GM21619 (cell line): ENCODE results near the gene RPS6KB1.
"Not testable (repeated sequence)": the region's sequence is repeated elsewhere in the genome, so short reads cannot be mapped to it uniquely, and the experiment has no call there.

ENCODE experiments used
- ATAC-seq: cut with Tn5 transposase; IDR thresholded peaks from one replicate; pipeline ENCODE4 v1.9.1; 2021; ENCODE audit not compliant: unreplicated experiment

Gene RPS6KB1

DNA sequence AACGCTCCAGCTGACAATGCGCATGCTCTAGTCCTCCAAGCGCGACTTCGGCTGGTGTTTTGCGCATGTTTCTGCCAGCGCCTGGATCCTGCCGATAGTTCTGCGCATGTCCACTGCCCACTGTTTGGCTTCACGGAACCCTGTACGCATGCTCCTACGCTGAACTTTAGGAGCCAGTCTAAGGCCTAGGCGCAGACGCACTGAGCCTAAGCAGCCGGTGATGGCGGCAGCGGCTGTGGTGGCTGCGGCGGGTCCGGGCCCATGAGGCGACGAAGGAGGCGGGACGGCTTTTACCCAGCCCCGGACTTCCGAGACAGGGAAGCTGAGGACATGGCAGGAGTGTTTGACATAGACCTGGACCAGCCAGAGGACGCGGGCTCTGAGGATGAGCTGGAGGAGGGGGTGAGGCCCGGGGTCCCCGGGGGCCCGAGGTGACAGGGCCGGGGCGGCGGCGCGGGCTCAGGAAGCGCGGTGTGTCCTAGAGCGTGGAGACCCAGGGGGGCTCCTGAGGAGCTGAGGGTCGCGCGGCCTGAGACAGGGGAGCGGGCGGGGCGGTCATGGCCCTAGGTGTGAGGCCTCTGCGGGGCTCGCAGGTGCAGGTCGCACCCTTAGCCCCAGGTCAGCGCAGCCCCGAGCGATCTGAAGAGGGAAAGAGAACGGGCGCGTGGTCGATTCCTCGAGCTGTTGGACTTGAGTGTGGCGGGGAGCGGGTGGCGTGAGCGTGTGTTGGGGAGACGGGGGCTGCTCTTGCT lies at the start of gene RPS6KB1, which contains the start of gene TUBD1:
TSS of gene RPS6KB1 (plus strand) at position 198 of the 752 bp plus-strand sequence. CDS start at position 262, 64 bp downstream.
TSS of gene TUBD1 (minus strand) at position 20 of the 752 bp plus-strand sequence. CDS start 1,941 bp downstream, outside the sequence.
- peak; percentile 87 for ATAC-seq

DNA sequence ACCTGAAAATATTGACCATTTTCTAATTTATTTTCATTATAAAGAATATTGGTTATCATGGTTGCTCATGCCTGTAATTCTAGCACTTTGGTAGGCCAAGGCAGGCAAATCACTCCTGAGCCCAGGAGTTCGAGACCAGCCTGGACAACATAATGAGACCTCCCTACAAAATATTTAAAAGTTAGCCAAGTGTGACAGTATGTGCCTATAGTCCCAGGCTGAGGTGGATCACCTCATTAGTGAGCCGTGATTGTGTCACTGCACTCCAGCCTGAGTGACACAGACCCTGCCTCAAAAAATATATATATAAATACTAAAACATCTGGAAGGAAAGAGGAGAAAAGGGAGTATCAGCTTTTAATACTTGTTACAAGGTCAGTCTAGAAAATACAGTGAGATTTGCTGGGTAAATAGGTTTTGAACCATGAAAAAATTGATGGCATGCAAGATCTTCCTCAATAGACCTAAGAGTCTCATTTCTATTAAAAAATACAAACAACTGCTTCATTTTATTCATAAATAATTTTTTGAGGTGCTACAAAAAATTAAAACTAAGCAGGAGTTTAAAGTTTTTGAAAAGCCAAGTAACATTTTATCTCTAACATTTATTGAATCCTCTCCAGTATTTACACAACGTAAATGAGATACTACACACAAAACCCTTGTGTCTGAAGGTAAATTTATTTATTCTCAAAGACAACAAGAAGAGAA lies 47.9 kb upstream of the RPS6KB1 start:
- ATAC-seq: no peak

DNA sequence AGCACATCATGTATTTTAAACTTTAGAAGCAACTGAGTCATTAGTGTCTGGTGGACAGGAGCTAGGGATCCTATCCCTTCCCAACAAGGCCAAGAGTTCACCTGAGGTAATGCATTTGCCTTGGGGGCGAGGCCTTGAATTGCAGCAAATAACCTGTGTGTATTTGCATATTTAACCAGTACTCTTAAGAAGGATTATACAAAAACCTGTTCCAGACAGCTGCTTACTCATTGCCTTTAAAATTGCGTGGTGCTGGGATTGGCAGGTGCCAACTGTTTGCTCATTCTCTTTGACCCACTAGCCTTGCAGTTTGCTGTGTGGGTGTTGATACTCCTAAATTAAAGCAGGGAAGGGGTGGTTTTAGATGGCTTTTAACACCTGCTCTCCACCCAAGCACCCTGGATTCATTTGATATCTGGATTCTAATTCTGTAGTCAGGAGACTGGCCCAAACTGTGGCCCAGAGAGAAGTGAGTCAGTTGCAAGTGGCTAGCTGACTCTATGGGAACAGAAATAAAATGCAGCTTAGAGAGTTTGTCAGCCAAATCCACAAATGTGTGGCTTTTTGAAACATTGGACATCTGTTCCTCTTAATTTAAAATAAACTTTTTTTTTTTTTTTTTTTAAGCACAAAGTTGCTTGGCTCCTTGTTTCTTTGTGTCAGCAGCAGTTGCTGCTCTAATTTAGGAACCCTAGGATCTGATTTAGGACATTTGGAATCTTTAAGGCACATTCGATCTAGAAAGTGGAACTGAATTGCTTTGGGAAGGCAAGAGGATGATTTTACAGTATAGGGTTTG lies 47.1 kb upstream of the RPS6KB1 start:
- ATAC-seq: no peak

DNA sequence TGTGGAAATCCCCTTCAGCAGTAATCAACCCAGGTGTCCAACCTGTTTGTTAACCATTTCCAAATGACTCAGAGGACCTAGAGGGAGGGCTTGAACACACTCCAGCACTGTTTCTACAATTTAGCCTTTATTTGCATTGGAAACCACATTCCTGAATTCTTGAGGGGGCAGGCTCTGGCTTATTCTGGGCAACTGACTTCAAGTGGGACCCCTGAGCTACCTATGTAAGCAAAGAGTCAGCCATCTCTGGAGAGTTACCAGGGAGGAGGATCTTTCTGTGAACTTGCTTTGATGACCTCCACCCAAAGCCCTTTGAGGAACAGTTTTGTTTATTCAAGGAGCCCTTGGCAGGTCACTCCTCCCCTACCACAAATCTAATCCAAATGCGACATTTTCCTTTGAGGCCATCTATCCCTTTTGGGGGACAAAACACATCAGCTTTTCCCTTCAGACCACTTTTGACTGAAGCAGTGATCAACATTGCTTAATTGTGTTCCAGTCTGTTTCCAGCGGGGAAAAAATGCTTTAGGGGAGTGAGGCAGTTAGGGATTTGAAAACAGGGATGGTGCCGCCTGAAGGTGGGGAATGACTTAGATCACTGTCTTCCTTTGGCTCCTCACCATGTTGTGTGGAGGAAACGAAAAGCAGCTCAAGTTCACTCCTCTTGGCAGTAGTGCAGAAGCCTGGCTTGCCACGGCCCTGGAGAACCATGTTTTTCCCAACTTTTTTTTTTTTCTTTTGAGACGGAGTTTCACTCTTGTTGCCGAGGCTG lies 46.3 kb upstream of the RPS6KB1 start:
- ATAC-seq: peak; percentile 37

DNA sequence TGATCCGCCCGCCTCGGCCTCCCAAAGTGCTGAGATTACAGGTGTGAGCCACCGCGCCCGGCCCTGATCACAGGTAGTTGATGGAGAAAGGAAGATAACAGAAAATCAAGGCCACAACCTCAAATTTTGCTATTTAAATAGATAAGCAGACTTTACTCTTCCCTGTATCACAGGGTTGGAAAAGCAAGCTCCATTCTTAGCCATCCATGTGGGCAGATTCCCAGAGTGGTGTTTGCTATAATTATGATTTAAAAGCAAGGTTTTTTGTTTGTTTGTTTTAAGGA lies 44.6 kb upstream of the RPS6KB1 start:
- no peak for ATAC-seq

DNA sequence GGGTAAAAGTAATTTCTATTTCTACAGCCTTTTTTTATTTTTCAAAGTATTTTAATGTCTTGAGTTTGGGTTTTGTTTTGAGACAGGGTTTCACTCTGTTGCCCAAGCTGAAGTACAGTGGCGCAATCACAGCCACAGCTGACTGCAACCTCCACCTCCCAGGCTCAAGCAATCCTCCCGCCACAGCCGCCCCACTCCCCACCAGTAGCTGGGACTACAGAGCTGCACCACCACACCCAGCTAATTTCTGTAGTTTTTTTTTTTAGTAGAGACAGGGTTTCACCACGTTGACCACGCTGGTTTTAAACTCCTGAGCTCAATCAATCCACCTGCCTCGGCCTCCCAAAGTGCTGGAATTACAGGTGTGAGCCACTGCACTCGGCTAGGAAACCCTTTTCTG lies 44.1 kb upstream of the RPS6KB1 start:
- ATAC-seq: no peak

DNA sequence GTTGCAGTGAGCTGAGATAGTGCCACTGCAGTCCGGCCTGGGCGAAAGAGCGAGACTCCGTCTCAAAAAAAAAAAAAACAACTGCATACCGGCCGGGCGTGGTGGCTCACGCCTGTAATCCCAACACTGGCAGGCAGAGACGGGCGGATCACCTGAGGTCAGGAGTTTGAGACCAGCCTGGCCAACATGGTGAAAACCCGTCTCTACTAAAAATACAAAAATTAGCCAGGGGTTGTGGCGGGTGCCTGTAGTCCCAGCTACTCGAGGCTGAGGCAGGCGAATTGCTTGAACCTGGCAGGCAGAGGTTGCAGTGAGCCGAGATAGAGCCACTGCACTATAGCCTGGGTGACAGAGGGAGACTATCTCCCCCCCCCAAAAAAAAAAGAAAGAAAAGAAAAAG lies 42.6 kb upstream of the RPS6KB1 start:
- not testable (repeated sequence) for ATAC-seq

DNA sequence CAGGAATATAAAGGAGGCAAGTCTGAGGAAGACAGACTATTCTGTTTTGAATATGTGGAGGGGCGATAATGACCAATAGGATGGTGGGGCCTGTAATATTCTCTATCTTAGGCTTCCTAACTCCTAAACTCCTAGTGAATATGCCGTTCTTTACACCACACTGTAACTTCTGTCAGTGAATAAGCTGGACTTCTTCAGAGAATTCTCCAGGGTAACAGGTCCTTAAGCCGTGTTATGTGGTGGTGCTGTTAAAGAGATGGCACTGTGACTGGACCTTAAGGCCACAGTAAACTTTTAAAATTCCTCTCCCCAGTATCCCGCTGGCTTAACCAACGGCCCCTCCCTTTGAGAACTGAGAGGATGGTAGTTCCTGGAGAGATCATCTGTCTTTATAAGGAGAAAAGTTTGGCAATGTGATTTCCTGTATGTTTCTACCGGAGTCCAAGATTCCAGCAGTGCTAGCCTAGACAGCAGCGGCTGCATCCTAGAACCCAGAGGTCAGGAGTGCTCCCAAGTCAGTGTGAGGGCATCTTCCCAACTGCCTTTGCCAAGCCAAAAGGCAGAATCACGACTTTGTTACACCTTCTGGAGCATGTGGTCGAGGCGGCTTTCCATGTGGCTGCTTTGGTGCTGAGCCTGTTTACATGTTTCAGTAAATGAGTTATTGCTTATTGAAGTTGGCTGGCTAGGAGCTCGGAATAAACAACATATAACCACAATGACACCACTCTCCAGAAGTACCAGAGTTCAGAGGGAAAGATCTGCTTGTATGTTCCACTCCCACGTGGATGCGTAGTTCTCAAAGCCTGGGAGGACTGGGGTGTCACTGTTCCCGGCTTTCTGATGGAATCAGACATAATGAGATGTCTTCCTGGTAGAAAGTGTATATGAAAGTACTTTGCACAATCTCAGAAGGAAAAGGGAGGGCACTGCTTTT lies 41.2 kb upstream of the RPS6KB1 start:
- ATAC-seq: no peak

DNA sequence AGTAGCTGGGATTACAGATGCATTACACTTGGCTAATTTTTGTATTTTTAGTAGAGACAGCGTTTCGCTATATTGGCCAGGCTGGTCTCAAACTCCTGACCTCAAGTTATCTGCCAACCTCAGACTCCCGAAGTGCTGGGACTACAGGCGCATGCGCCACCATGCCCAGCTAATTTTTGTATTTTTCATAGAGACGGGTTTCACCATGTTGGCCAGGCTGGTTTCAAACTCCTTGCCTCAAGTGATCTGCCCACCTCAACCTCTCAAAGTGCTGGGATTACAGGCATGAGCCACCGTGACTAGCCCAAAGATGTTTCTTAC lies 40.1 kb upstream of the RPS6KB1 start:
- ATAC-seq: not testable (repeated sequence)

DNA sequence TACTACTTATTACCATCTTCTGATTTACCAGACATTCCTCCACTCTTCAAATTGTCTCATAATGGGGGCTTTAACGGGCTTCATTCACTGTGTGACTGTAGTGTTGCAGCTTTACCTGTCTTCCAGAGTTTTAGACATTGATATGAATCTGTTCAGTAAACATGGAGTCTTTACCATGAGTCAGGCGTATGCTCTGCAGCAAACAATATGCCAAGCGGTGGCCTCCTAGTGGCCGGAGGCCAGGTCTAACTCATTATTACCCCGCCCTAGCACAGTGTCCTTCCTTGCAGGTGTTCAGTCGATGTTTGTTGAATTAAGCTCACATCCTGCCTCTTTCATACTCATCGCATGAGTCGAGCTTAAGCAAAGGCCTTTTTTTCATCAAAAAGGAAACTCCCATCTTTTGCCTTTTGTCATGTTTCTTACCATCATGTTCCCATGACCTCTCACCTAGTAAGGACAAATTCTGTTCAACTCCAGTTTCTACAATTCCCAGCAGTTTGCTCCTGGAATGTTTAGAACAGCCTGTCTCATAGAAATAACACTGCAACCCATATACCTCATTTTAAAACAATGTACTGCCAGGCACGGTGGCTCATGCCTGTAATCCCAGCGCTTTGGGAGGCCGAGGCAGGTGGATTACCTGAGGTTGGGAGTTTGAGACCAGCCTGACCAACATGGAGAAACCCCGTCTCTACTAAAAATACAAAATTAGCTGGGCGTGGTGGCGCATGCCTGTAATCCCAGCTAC lies 39.6 kb upstream of the RPS6KB1 start:
- ATAC-seq: no peak

DNA sequence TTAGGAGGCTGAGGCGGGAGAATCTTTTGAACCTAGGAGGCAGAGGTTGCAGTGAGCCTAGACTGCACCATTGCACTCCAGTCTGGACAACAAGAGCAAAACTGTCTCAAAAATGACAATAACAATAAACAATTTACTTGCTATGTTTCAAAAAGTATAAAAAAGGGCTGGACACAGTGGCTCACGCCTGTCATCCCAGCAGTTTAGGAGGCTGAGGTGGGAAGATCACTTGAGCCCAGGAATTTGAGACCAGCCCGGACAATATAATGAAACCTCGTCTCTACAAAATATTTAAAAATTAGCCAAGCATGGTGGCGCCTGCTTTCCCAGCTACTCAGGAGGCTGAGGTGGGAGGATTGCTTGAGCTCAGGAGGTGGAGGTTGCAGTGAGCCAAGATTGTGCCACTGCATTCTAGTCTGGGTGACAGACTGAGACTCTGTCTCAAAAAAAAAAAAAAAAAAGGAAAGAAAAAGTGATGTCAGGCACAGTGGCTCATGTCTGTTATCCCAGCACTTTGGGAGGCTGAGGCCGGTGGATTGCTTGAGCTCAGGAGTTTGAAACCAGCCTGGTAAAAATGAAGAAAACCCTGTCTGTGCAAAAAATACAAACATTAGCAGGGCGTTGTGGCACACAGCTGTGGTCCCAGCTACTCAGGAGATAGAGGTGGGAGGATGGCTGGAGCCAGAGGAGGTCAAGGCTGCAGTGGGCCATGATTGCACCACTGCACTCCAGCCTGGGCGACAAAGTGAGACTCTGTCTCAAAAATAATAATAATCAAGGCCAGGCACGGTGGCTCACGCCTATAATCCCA lies 38.8 kb upstream of the RPS6KB1 start:
- not testable (repeated sequence) for ATAC-seq

DNA sequence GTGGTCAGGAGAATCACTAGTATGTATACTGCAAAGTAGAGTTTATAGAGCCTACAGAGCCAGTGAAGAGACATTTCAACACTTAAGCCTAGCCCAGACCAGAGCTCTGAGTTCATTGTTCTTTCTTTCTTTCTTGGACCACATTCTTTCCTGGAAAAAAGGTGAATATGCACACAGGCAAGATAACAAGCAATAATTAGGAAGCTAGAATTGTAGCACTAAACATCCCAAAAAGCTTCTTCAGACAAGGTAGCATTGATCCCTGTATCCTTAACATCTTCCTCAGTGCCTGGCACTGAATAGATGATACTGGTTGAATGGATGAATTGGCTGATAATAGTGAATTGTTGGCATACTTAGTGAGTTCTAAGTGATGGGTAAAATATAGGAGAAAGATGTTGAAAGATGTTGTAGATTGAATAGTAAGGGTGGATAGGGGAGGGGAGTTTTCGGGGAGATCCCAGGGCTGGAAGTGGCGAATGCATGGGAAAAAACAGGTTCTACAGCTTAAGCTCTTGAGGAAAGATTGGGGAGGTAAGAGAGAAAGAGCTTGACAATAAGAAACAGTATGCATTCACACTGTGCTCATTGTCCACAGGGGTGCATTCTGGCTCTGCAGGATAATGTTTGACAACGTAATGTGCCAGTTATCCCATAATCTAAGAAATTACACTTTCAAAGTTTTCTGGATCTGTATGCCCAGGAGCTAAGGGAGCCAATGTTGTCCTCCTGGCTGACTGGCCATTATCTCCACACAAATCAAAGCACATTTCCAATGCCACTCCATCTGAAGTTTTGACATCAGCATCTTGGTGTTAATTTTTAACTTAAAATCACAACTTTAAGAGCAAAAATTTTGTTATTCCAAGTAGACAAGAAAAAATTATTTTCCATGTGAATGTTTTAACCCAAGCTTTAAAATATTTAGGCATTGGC lies 35.8 kb upstream of the RPS6KB1 start:
- no peak for ATAC-seq

DNA sequence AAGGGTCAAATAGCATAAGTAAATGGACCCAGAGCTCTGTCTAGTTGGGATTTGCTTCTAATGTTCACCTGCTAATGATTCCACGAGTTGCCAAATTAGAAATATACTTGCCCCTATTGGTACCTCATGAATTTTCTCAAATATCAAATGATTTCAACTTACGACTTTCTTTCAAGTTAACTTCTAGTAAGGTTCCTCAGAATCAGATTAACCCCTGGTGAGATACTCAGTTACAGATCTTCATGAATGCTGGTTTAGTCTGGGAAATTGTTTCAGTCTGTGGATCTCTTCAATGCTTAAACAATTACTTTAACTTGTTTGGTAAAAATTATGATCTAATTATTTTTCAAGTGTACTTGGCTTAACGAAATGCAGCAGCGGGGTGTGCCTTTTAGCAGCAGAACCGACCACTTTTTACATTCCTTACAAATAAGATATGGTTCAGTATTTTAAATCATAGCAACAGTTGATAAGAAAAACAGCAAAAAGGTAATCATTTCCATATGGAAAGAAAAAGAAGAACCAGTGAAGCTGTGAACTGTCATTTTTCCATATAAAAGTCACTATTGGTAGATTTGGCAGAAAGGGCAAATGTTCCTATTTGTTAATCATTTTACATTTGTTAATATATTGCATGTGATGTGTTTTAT lies 34.6 kb upstream of the RPS6KB1 start:
- ATAC-seq: no peak

DNA sequence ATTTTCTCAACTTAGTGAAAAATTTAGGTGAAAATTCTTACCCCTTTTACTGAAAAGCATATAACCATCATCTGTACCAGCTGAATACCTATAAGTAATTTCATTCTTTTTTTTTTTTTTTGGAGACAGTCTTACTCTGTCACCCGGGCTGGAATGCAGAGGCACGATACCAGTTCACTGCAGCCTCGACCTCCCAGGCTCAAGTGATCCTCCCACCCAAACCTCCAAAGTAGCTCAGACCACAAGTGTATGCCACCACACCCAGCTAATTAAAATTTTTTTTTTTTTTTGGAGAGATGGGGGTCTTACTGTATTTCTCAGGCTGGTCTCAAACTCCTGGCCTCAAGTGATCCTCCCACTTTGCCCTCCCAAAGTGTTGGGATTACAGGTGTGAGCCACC lies 34.0 kb upstream of the RPS6KB1 start:
- ATAC-seq: no peak

DNA sequence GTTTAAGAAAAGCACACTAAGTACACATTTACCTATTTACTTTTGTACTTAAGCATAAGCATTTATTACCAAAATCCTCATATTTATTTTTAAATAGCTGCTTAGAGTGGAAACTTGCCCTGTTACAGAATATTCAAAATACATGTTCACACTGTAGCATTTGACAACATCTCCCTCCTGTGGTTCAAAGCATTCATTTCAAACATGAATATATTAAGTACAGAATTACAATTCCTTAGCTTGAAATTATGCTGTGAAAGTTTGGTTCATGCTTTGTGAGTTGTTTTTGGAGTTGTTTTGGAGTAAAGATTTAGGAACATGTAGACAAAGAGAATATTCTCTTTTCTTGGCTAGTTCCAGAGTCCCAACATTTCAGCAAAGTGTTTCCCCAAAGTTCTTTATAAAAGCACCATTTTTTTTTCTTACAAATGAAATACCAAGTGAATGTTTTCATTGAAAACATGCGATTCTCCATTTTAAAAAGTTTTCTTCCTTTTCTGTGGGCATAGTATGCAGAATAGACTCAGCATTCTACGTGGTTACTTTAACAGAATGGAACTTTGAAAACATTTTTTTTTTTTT lies 33.4 kb upstream of the RPS6KB1 start:
- no peak for ATAC-seq

DNA sequence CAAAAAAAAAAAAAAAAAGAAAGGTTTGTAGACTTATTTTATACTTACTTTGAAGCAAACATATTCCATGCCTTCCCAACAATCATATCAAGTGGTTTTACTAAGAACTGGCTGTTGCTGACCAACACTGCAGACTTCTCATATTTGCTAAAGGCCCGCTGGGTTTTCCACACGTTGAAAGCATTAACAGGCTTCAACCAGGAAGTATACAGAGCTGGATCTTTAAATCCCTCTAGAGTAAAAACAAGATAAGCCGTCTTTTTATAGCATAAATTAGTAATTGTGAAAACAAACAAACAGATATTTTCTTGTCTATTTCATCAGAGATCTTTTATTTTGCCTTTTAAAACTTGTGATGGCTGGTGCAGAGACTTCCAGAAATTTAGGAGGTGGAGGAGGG lies 29.3 kb upstream of the RPS6KB1 start:
- no peak for ATAC-seq

DNA sequence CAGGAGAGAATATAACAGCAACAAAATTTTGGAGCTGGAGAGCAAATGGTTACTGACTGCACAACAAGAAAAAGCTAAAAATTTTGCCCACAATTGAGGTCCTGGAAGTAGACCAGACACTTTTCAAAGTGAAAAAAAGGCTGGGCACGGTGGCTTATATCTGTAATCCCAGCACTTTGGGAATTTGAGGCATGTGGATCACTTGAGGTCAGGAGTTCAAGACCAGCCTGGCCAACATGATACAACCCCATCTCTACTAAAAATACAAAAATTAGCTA lies 23.0 kb upstream of the RPS6KB1 start:
- ATAC-seq: no peak
